SK-N-SH treated with all-trans-retinoic acid at 6 μM for 48 hours (cell line): ENCODE results near the gene PCNT.
A peak's percentile ranks its signal among the peaks of the same experiment; 100 is the strongest.
"Not testable (repeated sequence)": the region's sequence is repeated elsewhere in the genome, so short reads cannot be mapped to it uniquely, and the experiment has no call there.

Experiments
- ATAC-seq: fragments of 200-7000 bp; cut with Tn5 transposase; 3 replicates; pipeline ENCODE4 v1.9.1; 2020; ENCODE audit warnings: mild to moderate bottlenecking, moderate library complexity
- ARNTL ChIP-seq: fragments of 450-650 bp; formaldehyde crosslinking; IDR thresholded peaks from 2 replicates; pipeline ENCODE4 v1.5.0; 2020; ENCODE audit warnings: low read depth, mild to moderate bottlenecking, moderate library complexity, borderline replicate concordance
- BACH2 ChIP-seq: fragments of 250-450 bp; sonication (Bioruptor Pico); IDR thresholded peaks from 2 replicates; pipeline ENCODE4 v1.9.0; 2021; ENCODE audit warnings: mild to moderate bottlenecking, borderline replicate concordance
- CSDC2 ChIP-seq: fragments of 250-450 bp; sonication (Bioruptor Pico); IDR thresholded peaks from 2 replicates; pipeline ENCODE4 v1.5.0; 2020; ENCODE audit warnings: mild to moderate bottlenecking, moderate library complexity
- CSRNP3 ChIP-seq: fragments of 250-450 bp; sonication (Bioruptor Pico); IDR thresholded peaks from 2 replicates; pipeline ENCODE4 v1.5.1; 2021; ENCODE audit warnings: mild to moderate bottlenecking, moderate library complexity
- ISL1 ChIP-seq: fragments of 250-450 bp; sonication (Bioruptor Pico); IDR thresholded peaks from 2 replicates; pipeline ENCODE4 v2.1.2; 2022; ENCODE audit warnings: mild to moderate bottlenecking, moderate library complexity
- PATZ1 ChIP-seq: fragments of 250-450 bp; sonication (Bioruptor Pico); IDR thresholded peaks from 2 replicates; pipeline ENCODE4 v1.8.0; 2020; ENCODE audit warnings: mild to moderate bottlenecking, moderate library complexity, borderline replicate concordance
- POU6F1 ChIP-seq: fragments of 250-450 bp; sonication (Bioruptor Pico); IDR thresholded peaks from 2 replicates; pipeline ENCODE4 v1.8.0; 2021; ENCODE audit warnings: low read depth, mild to moderate bottlenecking, moderate library complexity, borderline replicate concordance
- PPARA ChIP-seq: fragments of 250-450 bp; sonication (Bioruptor Pico); IDR thresholded peaks from 2 replicates; pipeline ENCODE4 v1.5.0; 2020; ENCODE audit warnings: mild to moderate bottlenecking, borderline replicate concordance
- RARB ChIP-seq: fragments of 250-450 bp; sonication (Bioruptor Pico); IDR thresholded peaks from 2 replicates; pipeline ENCODE4 v1.8.0; 2021; ENCODE audit warnings: mild to moderate bottlenecking, moderate library complexity
- SNAI2 ChIP-seq: fragments of 250-450 bp; sonication (Bioruptor Pico); IDR thresholded peaks from 2 replicates; pipeline ENCODE4 v1.5.0; 2020; ENCODE audit warnings: mild to moderate bottlenecking, moderate library complexity
- TCF4 ChIP-seq: fragments of 250-450 bp; sonication (Bioruptor Pico); IDR thresholded peaks from 2 replicates; pipeline ENCODE4 v1.8.0; 2021; ENCODE audit warnings: mild to moderate bottlenecking, moderate library complexity, borderline replicate concordance
- TOX ChIP-seq: fragments of 250-450 bp; sonication (Bioruptor Pico); IDR thresholded peaks from 2 replicates; pipeline ENCODE4 v1.8.0; 2021; ENCODE audit warnings: mild to moderate bottlenecking, moderate library complexity, borderline replicate concordance
- TSHZ2 ChIP-seq: fragments of 250-450 bp; sonication (Bioruptor Pico); IDR thresholded peaks from 2 replicates; pipeline ENCODE4 v1.5.0; 2020; ENCODE audit warnings: mild to moderate bottlenecking, moderate library complexity
- ZC3H10 ChIP-seq: fragments of 250-450 bp; sonication (Bioruptor Pico); IDR thresholded peaks from 2 replicates; pipeline ENCODE4 v1.5.1; 2021; ENCODE audit warnings: mild to moderate bottlenecking, moderate library complexity
- ZFP3 ChIP-seq: fragments of 250-450 bp; sonication (Bioruptor Pico); IDR thresholded peaks from 2 replicates; pipeline ENCODE4 v1.5.0; 2020; ENCODE audit warnings: mild to moderate bottlenecking, moderate library complexity
- ZFP30 ChIP-seq: fragments of 450-650 bp; formaldehyde crosslinking; IDR thresholded peaks from 2 replicates; pipeline ENCODE4 v1.5.0; 2022; ENCODE audit warnings: mild to moderate bottlenecking, moderate library complexity
- ZNF70 ChIP-seq: fragments of 450-650 bp; formaldehyde crosslinking; IDR thresholded peaks from 2 replicates; pipeline ENCODE4 v1.5.0; 2020; ENCODE audit warnings: mild to moderate bottlenecking, moderate library complexity

Gene PCNT

GRCh38 chr21:46459356-46460112 is 135.6 kb downstream of the PCNT start:
- TF ChIP-seq ISL1 (no peak), TSHZ2 (CRISPR knock-in tag) (no peak), POU6F1 (CRISPR knock-in tag) (no peak), PATZ1 (CRISPR knock-in tag) (no peak), ARNTL (no peak), TOX (CRISPR knock-in tag) (no peak), RARB (CRISPR knock-in tag) (no peak)
- ATAC-seq: peak; percentile 13; the same call in 2 of the 3 replicates

- no peak for ATAC-seq
- TF ChIP-seq ZNF70: no peak
- TF ChIP-seq ZFP3: no peak
- no peak for TF ChIP-seq TSHZ2 (CRISPR knock-in tag)
- TF ChIP-seq ZC3H10 (CRISPR knock-in tag): no peak
- TF ChIP-seq PATZ1 (CRISPR knock-in tag): no peak
- TF ChIP-seq ARNTL: no peak
- TF ChIP-seq TCF4 (CRISPR knock-in tag): no peak
- TF ChIP-seq RARB (CRISPR knock-in tag): no peak
- no peak for TF ChIP-seq BACH2 (CRISPR knock-in tag)
- TF ChIP-seq TOX (CRISPR knock-in tag): no peak
- TF ChIP-seq SNAI2: no peak
- TF ChIP-seq PPARA (CRISPR knock-in tag): no peak
- TF ChIP-seq ZFP30: no peak
- TF ChIP-seq ISL1: no peak
- TF ChIP-seq CSRNP3 (CRISPR knock-in tag): no peak
- TF ChIP-seq CSDC2 (CRISPR knock-in tag): no peak
Observed at GRCh38 chr21:46461909-46462308, 138.0 kb downstream of the PCNT start.

GRCh38 chr21:46465153-46465552 is 141.2 kb downstream of the PCNT start:
- ATAC-seq: not testable (repeated sequence)
